HepG2 (cell line): ENCODE results near the gene RTEL1. TPM values are rescaled to one million over a fixed set of nuclear protein-coding genes. Genes with fewer than 3 reads are reported as not detected.

Experiments used
- AKNA ChIP-seq: sonication (generic); formaldehyde crosslinking; IDR thresholded peaks from 2 replicates; pipeline ENCODE4 v1.4.0; 2020; ENCODE audit warnings: missing genetic modification reagents, borderline replicate concordance
- ARID3A ChIP-seq: IDR thresholded peaks from 2 replicates; pipeline ENCODE4 v1.6.1; 2012; ENCODE audit warnings: low read depth, low read length, improper control_type of control experiment
- ATF7-NPFF ChIP-seq: sonication (generic); formaldehyde crosslinking; IDR thresholded peaks from 2 replicates; pipeline ENCODE4 v1.8.1; 2023; ENCODE audit warnings: mild to moderate bottlenecking, low read depth, missing genetic modification reagents, moderate library complexity
- FOXC1 ChIP-seq: sonication (generic); formaldehyde crosslinking; IDR thresholded peaks from 2 replicates; pipeline ENCODE4 v1.8.0; 2022; ENCODE audit warnings: mild to moderate bottlenecking, missing genetic modification reagents, borderline replicate concordance
- GATA4 ChIP-seq: sonication (generic); IDR thresholded peaks from 2 replicates; pipeline ENCODE4 v1.6.1; 2016; ENCODE audit warnings: antibody characterized with exemption, low read depth, borderline replicate concordance
- JUNB ChIP-seq: sonication (generic); formaldehyde crosslinking; IDR thresholded peaks from 2 replicates; pipeline ENCODE4 v1.8.0; 2022; ENCODE audit warnings: missing genetic modification reagents, mild to moderate bottlenecking, borderline replicate concordance
- KAT2B ChIP-seq: fragments of 150-350 bp; IDR thresholded peaks from 2 replicates; pipeline ENCODE4 v1.6.1; 2014; ENCODE audit warnings: low read depth, low read length, borderline replicate concordance
- KDM2A ChIP-seq: sonication (generic); formaldehyde crosslinking; IDR thresholded peaks from 2 replicates; pipeline ENCODE4 v1.4.0; 2020; ENCODE audit warnings: low read depth, missing genetic modification reagents, borderline replicate concordance
- SRSF1 ChIP-seq: fragments of 200-400 bp; formaldehyde crosslinking; optimal IDR thresholded peaks from 2 replicates; pipeline ENCODE3; 2017; ENCODE audit warnings: mild to moderate bottlenecking, low read depth, low read length, moderate library complexity
- ZFP36 ChIP-seq: fragments of 150-350 bp; IDR thresholded peaks from 2 replicates; pipeline ENCODE4 v1.6.1; 2018; ENCODE audit warnings: borderline replicate concordance, low read length, low read depth; ENCODE audit not compliant: partially characterized antibody
- ZFP37 ChIP-seq: sonication (generic); formaldehyde crosslinking; IDR thresholded peaks from 2 replicates; pipeline ENCODE4 v1.4.0; 2020; ENCODE audit warnings: missing genetic modification reagents, borderline replicate concordance
- ZFX ChIP-seq: sonication (generic); formaldehyde crosslinking; IDR thresholded peaks from 2 replicates; pipeline ENCODE4 v1.4.0; 2020; ENCODE audit warnings: mild to moderate bottlenecking, low read depth, missing genetic modification reagents, moderate library complexity
- ZNF143 ChIP-seq: sonication (generic); formaldehyde crosslinking; IDR thresholded peaks from 2 replicates; pipeline ENCODE4 v1.4.0; 2020; ENCODE audit warnings: missing genetic modification reagents
- ZNF225 ChIP-seq: sonication (generic); formaldehyde crosslinking; IDR thresholded peaks from 2 replicates; pipeline ENCODE4 v1.4.0; 2020; ENCODE audit warnings: mild to moderate bottlenecking, missing genetic modification reagents
- ZNF33A ChIP-seq: sonication (generic); formaldehyde crosslinking; IDR thresholded peaks from 2 replicates; pipeline ENCODE4 v1.5.1; 2020; ENCODE audit warnings: missing genetic modification reagents, mild to moderate bottlenecking, moderate library complexity, borderline replicate concordance
- ZNF607 ChIP-seq: sonication (generic); formaldehyde crosslinking; IDR thresholded peaks from 2 replicates; pipeline ENCODE4 v1.5.1; 2020; ENCODE audit warnings: missing genetic modification reagents, mild to moderate bottlenecking, borderline replicate concordance
- ZNF660 ChIP-seq: sonication (generic); formaldehyde crosslinking; IDR thresholded peaks from 2 replicates; pipeline ENCODE4 v1.5.1; 2020; ENCODE audit warnings: mild to moderate bottlenecking, low read depth, missing genetic modification reagents, borderline replicate concordance
- ZNF670 ChIP-seq: sonication (generic); formaldehyde crosslinking; IDR thresholded peaks from 2 replicates; pipeline ENCODE4 v1.8.0; 2022; ENCODE audit warnings: mild to moderate bottlenecking, missing genetic modification reagents, borderline replicate concordance
- ZZZ3 ChIP-seq: sonication (generic); formaldehyde crosslinking; IDR thresholded peaks from 2 replicates; pipeline ENCODE4 v1.4.0; 2020; ENCODE audit warnings: missing genetic modification reagents, mild to moderate bottlenecking, borderline replicate concordance
- polyA plus RNA-seq, 8 experiments: library from polyadenylated mRNA; depleted of rRNA in 3 of 8; stranded (reverse) in 7 of 8; unstranded in 1 of 8; fragments of >200 nt; fragmentation: Illumina TruSeq in 4 of 8; extraction: Trizol in 4 of 8; gene quantifications; 2 replicates each; pipeline versions ENCODE4 v1.2.1 to v1.2.3, GENCODE V29; 2011 to 2016; ENCODE audit warnings: low read depth in 4 of 8, missing spikeins in 1 of 8, mixed read lengths in 1 of 8; ENCODE audit not compliant: insufficient read depth in 1 of 8
- total RNA-seq, 5 experiments: library from RNA; depleted of rRNA; stranded (reverse); fragments of >200 nt; fragmentation: Illumina TruSeq; extraction: Trizol; gene quantifications; 2 replicates each; pipeline ENCODE4 v1.2.3, GENCODE V29; 2016; ENCODE audit warnings: low read depth in 1 of 5
- TF ChIP-seq, protein P1 (sequence below): IDR thresholded peaks from 2 replicates; pipeline ENCODE4 v1.6.1; 2016; ENCODE audit warnings: missing compliant biosample characterization, missing genetic modification reagents, borderline replicate concordance

RTEL1 gene
- total and polyA plus RNA-seq, 2 of the 13 experiments (the other 11 are each of a cell fraction or from before 2014, with no cell fraction given) = 21.8 to 36.4 TPM

DNA sequence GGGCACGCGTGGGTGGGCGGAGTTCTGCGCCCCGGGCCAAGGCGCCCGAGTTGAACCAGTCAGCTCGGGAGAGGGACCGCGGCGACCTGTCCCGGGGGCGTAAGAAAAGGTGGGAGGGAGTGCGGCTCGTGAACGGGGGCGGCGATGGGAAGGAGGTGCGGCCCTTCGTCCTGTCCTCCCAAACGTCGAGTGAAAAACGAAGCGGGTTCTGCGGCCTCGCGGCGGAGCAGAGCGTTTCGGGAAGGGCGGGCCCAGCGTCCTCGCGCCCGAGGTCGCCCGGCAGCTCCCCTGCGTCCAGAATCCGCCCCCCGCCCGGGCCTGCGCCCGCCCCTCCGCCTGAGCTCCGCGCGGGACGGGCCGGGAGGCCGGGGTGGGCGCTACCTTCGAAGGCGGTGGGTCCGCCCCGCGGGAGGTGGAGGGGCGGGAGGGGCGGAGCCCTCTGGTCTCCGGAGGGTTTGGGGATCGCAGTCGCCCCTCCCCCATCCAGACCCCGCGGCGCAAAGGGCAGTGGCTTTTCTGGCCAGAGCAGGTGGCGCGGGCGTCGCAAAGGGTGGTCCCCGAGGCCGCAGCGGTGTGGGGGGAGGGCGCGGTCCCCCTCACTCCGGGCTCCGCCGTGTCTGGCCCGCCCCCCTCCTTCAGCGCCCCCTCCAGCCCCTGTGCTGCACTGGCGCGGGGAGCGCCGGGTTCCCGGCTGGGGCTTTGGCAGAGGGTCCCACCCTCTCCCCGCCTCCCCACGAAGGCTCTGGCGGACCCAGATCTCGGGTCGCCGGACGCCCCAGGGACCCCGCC, 5.7 kb upstream of the RTEL1 start (continued):
- TF ChIP-seq AKNA (CRISPR knock-in tag) (no peak), KDM2A (CRISPR knock-in tag) (no peak), KAT2B (no peak), ZNF670 (no peak; the same call in 1 of the 2 replicates), SRSF1 (no peak), ATF7-NPFF (CRISPR knock-in tag) (peak; percentile 55), ZNF607 (CRISPR knock-in tag) (0 out of 2 replicates have a peak, but pooled peaks have one; percentile 43), ZFP36 (no peak), ZNF143 (no peak), ZFX (peak; percentile 66), ZNF33A (CRISPR knock-in tag) (no peak), JUNB (CRISPR knock-in tag) (no peak), ZZZ3 (CRISPR knock-in tag) (no peak), ZFP37 (CRISPR knock-in tag) (0 out of 2 replicates have a peak, but pooled peaks have one; percentile 44), ZNF225 (0 out of 2 replicates have a peak, but pooled peaks have one; percentile 25), FOXC1 (CRISPR knock-in tag) (0 out of 2 replicates have a peak, but pooled peaks have one; percentile 46), ARID3A (no peak), ZNF660 (CRISPR knock-in tag) (no peak), GATA4 (no peak)
- TF ChIP-seq, protein P1, sequence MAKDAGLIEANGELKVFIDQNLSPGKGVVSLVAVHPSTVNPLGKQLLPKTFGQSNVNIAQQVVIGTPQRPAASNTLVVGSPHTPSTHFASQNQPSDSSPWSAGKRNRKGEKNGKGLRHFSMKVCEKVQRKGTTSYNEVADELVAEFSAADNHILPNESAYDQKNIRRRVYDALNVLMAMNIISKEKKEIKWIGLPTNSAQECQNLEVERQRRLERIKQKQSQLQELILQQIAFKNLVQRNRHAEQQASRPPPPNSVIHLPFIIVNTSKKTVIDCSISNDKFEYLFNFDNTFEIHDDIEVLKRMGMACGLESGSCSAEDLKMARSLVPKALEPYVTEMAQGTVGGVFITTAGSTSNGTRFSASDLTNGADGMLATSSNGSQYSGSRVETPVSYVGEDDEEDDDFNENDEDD (CRISPR knock-in tag) = peak; percentile 81
